Suprapubic skin (tissue), 4 donors: ENCODE data around the gene CABLES2. TPM values are rescaled to one million over a fixed set of nuclear protein-coding genes. Genes with fewer than 3 reads are reported as not detected.
A peak's percentile ranks its signal among the peaks of the same experiment; 100 is the strongest.

Experiments used
- DNase-seq, 2 donors: peaks; one replicate each; pipeline ENCODE4 v3.0.0-alpha.2; 2019; ENCODE audit warnings: low spot score in 2 of 2
- H3K27ac ChIP-seq: fragments of 200-600 bp; sonication (generic); one replicate; pipeline ENCODE4 v1.5.1; 2019
- H3K27me3 ChIP-seq: fragments of 200-600 bp; sonication (generic); one replicate; pipeline ENCODE4 v1.5.1; 2019
- H3K36me3 ChIP-seq: fragments of 200-600 bp; sonication (generic); one replicate; pipeline ENCODE4 v1.5.1; 2019
- H3K4me1 ChIP-seq: fragments of 200-600 bp; sonication (generic); one replicate; pipeline ENCODE4 v1.5.1; 2019
- H3K4me3 ChIP-seq: fragments of 200-600 bp; sonication (generic); one replicate; pipeline ENCODE4 v1.5.1; 2019; ENCODE audit warnings: mild to moderate bottlenecking
- H3K9me3 ChIP-seq: fragments of 200-600 bp; sonication (generic); one replicate; pipeline ENCODE4 v1.5.1; 2019
- CTCF ChIP-seq, 2 donors: fragments of 200-600 bp in 1 of 2; fragments of 450-650 bp in 1 of 2; sonication (generic) in 1 of 2; IDR thresholded peaks; one replicate each; pipeline ENCODE4 v1.5.1; 2016 to 2019; ENCODE audit warnings: antibody characterized with exemption in 2 of 2, mild to moderate bottlenecking in 1 of 2, moderate library complexity in 1 of 2
- EP300 ChIP-seq: sonication (generic); formaldehyde crosslinking; IDR thresholded peaks from one replicate; pipeline ENCODE4 v1.6.1; 2017; ENCODE audit warnings: antibody characterized with exemption
- POLR2A ChIP-seq, 2 donors: fragments of 450-650 bp; IDR thresholded peaks; one replicate each; pipeline ENCODE4 v1.6.1; 2017; ENCODE audit warnings: antibody characterized with exemption in 2 of 2, mild to moderate bottlenecking in 2 of 2, moderate library complexity in 2 of 2
- POLR2AphosphoS5 ChIP-seq, 3 donors: sonication (generic); formaldehyde crosslinking; IDR thresholded peaks; one replicate each; pipeline ENCODE4 v1.6.1; 2017; ENCODE audit warnings: antibody characterized with exemption in 3 of 3
- WGBS: methylation state at CpG from one replicate; pipeline ENCODE4 v1.1.5; 2018; 5-methylcytosine and 5-hydroxymethylcytosine counted together
- total RNA-seq, 4 donors: library from RNA; depleted of rRNA; stranded (reverse); fragments of >200 nt; gene quantifications; one replicate each; pipeline ENCODE4 v1.1.0, GENCODE V29; 2016

Gene CABLES2
- total RNA-seq, 4 donors from 2014 or later = 3.8 to 7.2 (median 4.5) TPM

- no peaks in the 10 kb centered on the region for H3K9me3 ChIP-seq
- DNase-seq = no peak
- TF ChIP-seq POLR2A (IDR thresholded peaks at IDR 0.05) (no peak), EP300 (no peak), POLR2AphosphoS5 (IDR thresholded peaks at IDR 0.05) (no peak), CTCF (IDR thresholded peaks at IDR 0.05) (no peak)
- H3K36me3 ChIP-seq = no peaks in the 10 kb centered on the region
- peak overlapping the region; percentile 60 for H3K4me3 ChIP-seq
- H3K4me1 ChIP-seq = peaks cover 39% of the 10 kb centered on the region
- H3K27me3 ChIP-seq = no peaks in the 10 kb centered on the region
- no peak overlapping the region for H3K27ac ChIP-seq
- 62% methylated on average over 8 of the region's 10 CpGs for WGBS
Measured at GRCh38 chr20:62405981-62406513, 1.0 kb downstream of the CABLES2 start.

- Histone ChIP-seq H3K36me3 (no peaks in the 10 kb centered on the region), H3K4me1 (peaks cover 38% of the 10 kb centered on the region), H3K27me3 (no peaks in the 10 kb centered on the region), H3K4me3 (peak overlapping the region; percentile 60), H3K27ac (no peak overlapping the region), H3K9me3 (no peaks in the 10 kb centered on the region)
- TF ChIP-seq CTCF (IDR thresholded peaks at IDR 0.05) = peak in 1 of 2 donors; percentile 10
- no peak for TF ChIP-seq EP300
- WGBS = 84% methylated on average over 8 of the region's 23 CpGs
- DNase-seq = no peak
Measured at GRCh38 chr20:62405108-62405980, 1.7 kb downstream of the CABLES2 start.

- H3K4me1 ChIP-seq = peaks cover 32% of the 10 kb centered on the region
- H3K4me3 ChIP-seq = no peak overlapping the region
- H3K27me3 ChIP-seq = no peaks in the 10 kb centered on the region
- no peak for TF ChIP-seq POLR2AphosphoS5 (IDR thresholded peaks at IDR 0.05)
- no peak for TF ChIP-seq POLR2A (IDR thresholded peaks at IDR 0.05)
- no peak for TF ChIP-seq EP300
- TF ChIP-seq CTCF (IDR thresholded peaks at IDR 0.05) = no peak
- H3K36me3 ChIP-seq = no peaks in the 10 kb centered on the region
- H3K9me3 ChIP-seq = no peaks in the 10 kb centered on the region
- H3K27ac ChIP-seq = no peak overlapping the region
- no peak for DNase-seq
- 97% methylated on average over 5 of the region's 12 CpGs for WGBS
Measured at GRCh38 chr20:62404761-62405107, 2.4 kb downstream of the CABLES2 start.

- Histone ChIP-seq H3K9me3 (no peaks in the 10 kb centered on the region), H3K27me3 (no peaks in the 10 kb centered on the region), H3K4me3 (no peak overlapping the region), H3K4me1 (peaks cover 28% of the 10 kb centered on the region), H3K36me3 (no peaks in the 10 kb centered on the region), H3K27ac (no peak overlapping the region)
- 97% methylated on average over 9 of the region's 9 CpGs for WGBS
- DNase-seq = no peak
- TF ChIP-seq EP300 (no peak), POLR2AphosphoS5 (IDR thresholded peaks at IDR 0.05) (no peak), POLR2A (IDR thresholded peaks at IDR 0.05) (no peak), CTCF (IDR thresholded peaks at IDR 0.05) (no peak)
Measured at GRCh38 chr20:62404112-62404665, 2.9 kb downstream of the CABLES2 start.

- no peak for TF ChIP-seq EP300
- TF ChIP-seq POLR2AphosphoS5 (IDR thresholded peaks at IDR 0.05) = no peak
- TF ChIP-seq CTCF (IDR thresholded peaks at IDR 0.05) = no peak
- TF ChIP-seq POLR2A (IDR thresholded peaks at IDR 0.05) = no peak
- Histone ChIP-seq H3K9me3 (no peaks in the 10 kb centered on the region), H3K27ac (no peak overlapping the region), H3K27me3 (no peaks in the 10 kb centered on the region), H3K36me3 (no peaks in the 10 kb centered on the region), H3K4me1 (peaks cover 28% of the 10 kb centered on the region), H3K4me3 (no peak overlapping the region)
- no peak for DNase-seq
- WGBS = 75% methylated on average over 12 of the region's 13 CpGs
Measured at GRCh38 chr20:62403331-62403730, 3.8 kb downstream of the CABLES2 start.
